Measurements from ENCODE around the gene DNAJC10.

The DNAJC10 gene

GRCh38 chr2:182804128-182804527, 88.1 kb downstream of the DNAJC10 start:
- DNase-seq, result no peak

GRCh38 chr2:182807319-182807718, 91.3 kb downstream of the DNAJC10 start:
- DNase-seq, result no peak

GRCh38 chr2:182810087-182810486, 94.0 kb downstream of the DNAJC10 start:
- DNase-seq, result no peak

GRCh38 chr2:182814380-182814779, 98.3 kb downstream of the DNAJC10 start:
- DNase-seq, result no peak

GRCh38 chr2:182814804-182815203, 98.7 kb downstream of the DNAJC10 start:
- no peak for DNase-seq

- DNase-seq, result no peak
Observed at GRCh38 chr2:182816866-182817265, 100.8 kb downstream of the DNAJC10 start.

GRCh38 chr2:182817558-182817957, 101.5 kb downstream of the DNAJC10 start:
- no peak for DNase-seq

- no peak for DNase-seq
Observed at GRCh38 chr2:182818501-182818900, 102.4 kb downstream of the DNAJC10 start.

- DNase-seq, result no peak
Observed at GRCh38 chr2:182818925-182819324, 102.9 kb downstream of the DNAJC10 start.

GRCh38 chr2:182819412-182819811, 103.4 kb downstream of the DNAJC10 start:
- no peak for DNase-seq

- DNase-seq, result no peak
Observed at GRCh38 chr2:182821182-182821581, 105.1 kb downstream of the DNAJC10 start.

- no peak for DNase-seq
Observed at GRCh38 chr2:182822733-182823132, 106.7 kb downstream of the DNAJC10 start.

GRCh38 chr2:182824056-182824766, 108.2 kb downstream of the DNAJC10 start:
- DNase-seq, result no peak

GRCh38 chr2:182824767-182825158, 108.7 kb downstream of the DNAJC10 start:
- DNase-seq, result no peak

- DNase-seq, result no peak
Observed at GRCh38 chr2:182826064-182826463, 110.0 kb downstream of the DNAJC10 start.

GRCh38 chr2:182826496-182826895, 110.4 kb downstream of the DNAJC10 start:
- no peak for DNase-seq

- DNase-seq, result no peak
Observed at GRCh38 chr2:182827182-182827879, 111.3 kb downstream of the DNAJC10 start.

GRCh38 chr2:182831101-182831500, 115.0 kb downstream of the DNAJC10 start:
- no peak for DNase-seq

GRCh38 chr2:182831921-182832320, 115.9 kb downstream of the DNAJC10 start:
- no peak for DNase-seq

GRCh38 chr2:182833084-182833854, 117.2 kb downstream of the DNAJC10 start:
- no peak for DNase-seq

- no peak for DNase-seq
Observed at GRCh38 chr2:182834293-182834692, 118.2 kb downstream of the DNAJC10 start.

GRCh38 chr2:182836451-182836850, 120.4 kb downstream of the DNAJC10 start:
- no peak for DNase-seq

Data from stimulated activated CD8-positive, alpha-beta memory T cell treated with anti-CD3 and anti-CD28 coated beads, Interleukin-4, amount 100 ng/mL, for 48 hours (primary cell).